ENCODE results near the gene ARMC9. TPM values are rescaled to one million over a fixed set of nuclear protein-coding genes. Genes with fewer than 3 reads are reported as not detected.

Gene ARMC9
- total and polyA plus RNA-seq, 11 donors = 0.95 to 4.7 (median 2.4) TPM

DNA sequence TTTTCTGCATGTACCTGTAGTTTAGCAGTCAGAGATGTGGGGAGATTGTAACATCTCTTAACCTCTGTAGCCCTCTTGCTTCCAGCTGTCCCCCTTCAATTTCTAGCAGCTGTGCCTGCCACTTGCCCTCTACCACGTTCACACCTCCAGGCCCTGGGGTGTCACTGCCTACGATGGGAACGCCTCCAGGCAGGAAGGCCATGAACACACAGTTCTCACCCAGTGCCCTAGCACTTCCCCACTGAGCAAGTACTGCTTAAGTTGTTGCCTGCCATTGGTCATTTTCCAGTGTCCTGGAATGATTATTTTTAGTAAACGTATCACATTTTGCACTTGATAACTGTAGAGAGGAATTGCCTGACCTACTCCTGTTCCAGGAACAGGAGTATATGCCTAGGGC, 120.0 kb downstream of the ARMC9 start:
- ATAC-seq (peak; percentile 87 to 94 (median 91)), DNase-seq (peak; percentile 50 to 90 (median 75))
- H3K4me3 ChIP-seq = no peak overlapping the region
- WGBS, 4 donors = 28 to 54% (median 38%) methylated on average over 4 of the region's 4 CpGs
- H3K4me1 ChIP-seq = peaks cover 0 to 51% (median 25%) of the 10 kb centered on the region in 12 donors
- no peaks in the 10 kb centered on the region for H3K27me3 ChIP-seq
- peaks cover 0 to 23% (median 0%) of the 10 kb centered on the region in 12 donors for H3K9me3 ChIP-seq
- intact Hi-C loops (cut with DNase I) = no loop called here
- TF ChIP-seq CTCF (IDR thresholded peaks at IDR 0.05) = no peak
- peak in 1 of 2 donors; percentile 34 for TF ChIP-seq POLR2A (IDR thresholded peaks at IDR 0.05)
- no peaks in the 10 kb centered on the region for H3K36me3 ChIP-seq
- H3K27ac ChIP-seq = peak overlapping the region; percentile 50 to 88 (median 70)

DNA sequence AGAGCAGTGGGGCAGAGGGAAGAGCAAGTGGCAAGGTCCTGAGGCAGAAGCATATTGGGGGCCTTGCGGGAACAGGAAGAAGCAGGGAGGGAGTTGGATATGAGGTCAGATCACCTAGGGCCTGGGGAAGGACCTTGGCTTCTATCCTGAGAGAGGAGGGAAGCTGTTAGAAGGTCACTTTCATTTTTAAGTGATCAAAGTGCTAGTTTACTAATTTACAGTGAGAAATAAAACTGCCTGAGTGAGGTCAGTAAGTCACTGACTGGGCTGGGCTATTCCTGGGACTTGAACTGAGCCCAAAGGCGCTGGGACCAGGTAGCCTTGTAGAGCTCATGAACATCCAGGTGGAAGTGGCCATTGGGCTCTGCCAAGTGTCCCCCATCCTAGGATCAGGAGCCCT, 120.5 kb downstream of the ARMC9 start:
- ATAC-seq = peak in 1 of 4 donors; percentile 4
- peak overlapping the region; percentile 50 to 88 (median 70) for H3K27ac ChIP-seq
- H3K4me1 ChIP-seq = peaks cover 0 to 55% (median 25%) of the 10 kb centered on the region in 12 donors
- no peak for TF ChIP-seq POLR2A (IDR thresholded peaks at IDR 0.05)
- no peak for DNase-seq
- 54 to 90% (median 79%) methylated on average over 2 of the region's 2 CpGs for WGBS, 4 donors
- H3K9me3 ChIP-seq = peaks cover 0 to 23% (median 0%) of the 10 kb centered on the region in 12 donors
- no peaks in the 10 kb centered on the region for H3K36me3 ChIP-seq
- H3K27me3 ChIP-seq = no peaks in the 10 kb centered on the region
- no peak overlapping the region for H3K4me3 ChIP-seq
- intact Hi-C loops (cut with DNase I) = no loop called here

GRCh38 chr2:231319867-231320266, 121.4 kb downstream of the ARMC9 start:
- Histone ChIP-seq H3K4me1 (peaks cover 0 to 55% (median 25%) of the 10 kb centered on the region in 12 donors), H3K27me3 (no peaks in the 10 kb centered on the region), H3K4me3 (no peak overlapping the region), H3K27ac (peak overlapping the region in 7 of 12 donors; percentile 50 to 85 (median 73)), H3K9me3 (peaks cover 0 to 23% (median 0%) of the 10 kb centered on the region in 12 donors), H3K36me3 (no peaks in the 10 kb centered on the region)
- ATAC-seq (no peak), DNase-seq (no peak)
- TF ChIP-seq POLR2A (IDR thresholded peaks at IDR 0.05) = no peak
- no peak for TF ChIP-seq CTCF (IDR thresholded peaks at IDR 0.05)
- 45 to 54% (median 51%) methylated on average over 1 of the region's 1 CpG for whole genome bisulfite sequencing, 4 donors
- intact Hi-C loops (cut with DNase I) = loop anchor here in 1 of 10 donors (2.0 kb wide), 1 partner anchor 63 kb away; no protein-coding TSS in a partner anchor

- no peaks in the 10 kb centered on the region for H3K36me3 ChIP-seq
- 28 to 55% (median 40%) methylated on average over 7 of the region's 7 CpGs for WGBS, 4 donors
- H3K27me3 ChIP-seq = no peaks in the 10 kb centered on the region
- peaks cover 0 to 55% (median 25%) of the 10 kb centered on the region in 12 donors for H3K4me1 ChIP-seq
- H3K9me3 ChIP-seq = peaks cover 0 to 20% (median 0%) of the 10 kb centered on the region in 12 donors
- no peak overlapping the region for H3K4me3 ChIP-seq
- ATAC-seq (peak; percentile 69 to 82 (median 76)), DNase-seq (peak; percentile 60 to 85 (median 75))
- H3K27ac ChIP-seq = peak overlapping the region; percentile 13 to 85 (median 52)
- intact Hi-C loops (cut with DNase I) = loop anchor here in 1 of 10 donors (2.0 kb wide), 1 partner anchor 64 kb away; no protein-coding TSS in a partner anchor
- no peak for TF ChIP-seq CTCF (IDR thresholded peaks at IDR 0.05)
- TF ChIP-seq POLR2A (IDR thresholded peaks at IDR 0.05) = no peak
Observed at GRCh38 chr2:231321021-231321420, 122.6 kb downstream of the ARMC9 start.

Data from heart left ventricle (tissue), 16 donors.